Activated CD8-positive, alpha-beta T cell treated with anti-CD3 and anti-CD28 coated beads for 36 hours (primary cell): ENCODE data around the gene PIK3CB. TPM values are rescaled to one million over a fixed set of nuclear protein-coding genes. Genes with fewer than 3 reads are reported as not detected.

Experiments used
- ATAC-seq: fragments of 200-7000 bp; cut with Tn5 transposase; one replicate; pipeline ENCODE4 v1.10.0; 2021; ENCODE audit warnings: mild to moderate bottlenecking, moderate library complexity
- CTCF ChIA-PET: fragments of 350-600 bp; sonication (Branson Sonifier 250); formaldehyde crosslinking; loops from one replicate; lab custom pipeline; 2021; ENCODE audit warnings: antibody characterized with exemption; lab: Charles Lee
- POLR2A ChIA-PET: fragments of 350-600 bp; sonication (Branson Sonifier 250); formaldehyde crosslinking; loops from one replicate; lab custom pipeline; 2021; ENCODE audit warnings: antibody characterized with exemption; lab: Charles Lee
- DNase-seq: peaks from one replicate; pipeline ENCODE4 v3.0.0-alpha.2; 2020
- H3K27ac Mint-ChIP-seq: one replicate; pipeline ENCODE4 v1.8.0; 2021; ENCODE audit warnings: mild to moderate bottlenecking, mixed read lengths
- H3K27me3 Mint-ChIP-seq: one replicate; pipeline ENCODE4 v1.8.0; 2021; ENCODE audit warnings: mixed read lengths
- H3K36me3 Mint-ChIP-seq: one replicate; pipeline ENCODE4 v1.8.0; 2021; ENCODE audit warnings: low read depth, mixed read lengths
- H3K4me1 Mint-ChIP-seq: one replicate; pipeline ENCODE4 v1.8.0; 2021; ENCODE audit warnings: low read depth, mixed read lengths
- H3K4me3 Mint-ChIP-seq: one replicate; pipeline ENCODE4 v1.8.0; 2021; ENCODE audit warnings: mild to moderate bottlenecking, moderate library complexity, mixed read lengths
- H3K9me3 Mint-ChIP-seq: one replicate; pipeline ENCODE4 v1.8.0; 2021; ENCODE audit warnings: mixed read lengths
- intact Hi-C: fragments of 100-400 bp; cut with micrococcal nuclease; formaldehyde crosslinking; loops from one replicate; pipeline ENCODE4 v1.10.0; 2022
- total RNA-seq, 2 experiments: library from RNA; stranded (reverse); gene quantifications; one replicate each; pipeline ENCODE4 v1.2.3, GENCODE V29; 2021
- TF ChIP-seq, protein P1 (sequence below): fragments of 200-600 bp; IDR thresholded peaks from one replicate; pipeline ENCODE4 v1.8.0; 2022; ENCODE audit warnings: antibody characterized with exemption, mild to moderate bottlenecking

Gene PIK3CB
- total RNA-seq, 2 experiments from 2014 or later, result 12.4 to 13.4 TPM

DNA sequence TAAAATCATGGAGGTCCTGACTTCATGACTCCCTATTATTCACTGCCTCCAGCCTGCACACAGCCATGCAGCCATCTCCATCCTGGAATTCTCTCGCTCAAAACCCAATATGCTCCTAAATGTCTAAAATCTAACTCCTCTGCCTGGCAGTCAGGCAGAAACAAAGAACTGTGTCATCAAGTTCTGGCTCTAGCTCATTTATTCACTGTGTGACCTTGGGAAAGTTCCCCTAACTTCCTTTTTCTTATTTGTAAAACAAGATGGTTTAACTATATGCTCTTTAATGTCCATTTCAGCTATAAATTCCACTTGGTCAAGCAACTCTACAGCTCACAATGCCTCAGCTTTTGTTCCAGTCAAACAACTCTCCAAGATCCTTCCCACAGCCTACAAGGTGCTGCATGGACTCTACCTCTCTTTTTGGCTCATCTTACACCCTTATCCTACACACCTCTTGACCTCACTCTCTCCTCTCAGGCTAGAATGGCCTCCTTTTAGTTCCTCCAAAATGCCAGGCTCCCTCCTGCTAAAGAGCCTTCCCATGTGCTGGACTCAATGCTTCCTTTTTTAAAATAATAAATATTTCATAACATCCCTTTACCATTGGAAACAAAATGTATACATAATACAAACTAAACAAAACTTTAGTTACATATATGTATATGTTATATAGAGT is 16.4 kb downstream of the PIK3CB start:
- no peak overlapping the region for H3K27ac Mint-ChIP-seq
- H3K4me1 Mint-ChIP-seq, result peaks cover 29% of the 10 kb centered on the region

DNA sequence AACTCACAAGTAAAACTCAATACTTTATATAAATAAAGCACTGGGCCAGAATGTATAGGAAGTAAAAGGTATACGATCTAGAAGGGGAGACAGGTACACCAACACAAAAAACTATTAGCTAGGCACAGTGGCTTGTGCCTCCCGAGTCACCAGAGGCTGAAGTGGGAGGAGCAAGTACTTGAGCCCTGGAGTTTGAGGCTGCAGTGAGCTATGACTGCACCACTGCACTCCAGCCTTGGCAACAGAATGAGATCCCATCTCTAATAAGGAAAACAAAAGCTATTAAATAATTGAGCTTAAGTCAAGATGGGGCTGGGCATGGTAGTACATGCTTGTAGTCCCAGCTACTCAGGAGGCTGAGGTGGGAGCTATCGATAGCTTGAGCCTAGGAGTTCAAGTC is 17.0 kb downstream of the PIK3CB start:
- Mint-ChIP-seq H3K36me3 (peaks cover 4% of the 10 kb centered on the region), H3K27me3 (no peaks in the 10 kb centered on the region), H3K27ac (no peak overlapping the region), H3K4me1 (peaks cover 29% of the 10 kb centered on the region), H3K9me3 (no peaks in the 10 kb centered on the region), H3K4me3 (no peak overlapping the region)
- no peak for DNase-seq
- ChIA-PET POLR2A (interaction anchor here (0.6 kb wide), 1 partner anchor 21 kb away, joined by 4 read pairs; no protein-coding TSS in a partner anchor), CTCF (interaction anchor here (1.4 to 1.5 kb wide), 2 partner anchors 78 to 98 kb away, joined by 4 to 7 read pairs; no protein-coding TSS in a partner anchor)
- intact Hi-C loops, result no loop called here
- TF ChIP-seq, protein P1, sequence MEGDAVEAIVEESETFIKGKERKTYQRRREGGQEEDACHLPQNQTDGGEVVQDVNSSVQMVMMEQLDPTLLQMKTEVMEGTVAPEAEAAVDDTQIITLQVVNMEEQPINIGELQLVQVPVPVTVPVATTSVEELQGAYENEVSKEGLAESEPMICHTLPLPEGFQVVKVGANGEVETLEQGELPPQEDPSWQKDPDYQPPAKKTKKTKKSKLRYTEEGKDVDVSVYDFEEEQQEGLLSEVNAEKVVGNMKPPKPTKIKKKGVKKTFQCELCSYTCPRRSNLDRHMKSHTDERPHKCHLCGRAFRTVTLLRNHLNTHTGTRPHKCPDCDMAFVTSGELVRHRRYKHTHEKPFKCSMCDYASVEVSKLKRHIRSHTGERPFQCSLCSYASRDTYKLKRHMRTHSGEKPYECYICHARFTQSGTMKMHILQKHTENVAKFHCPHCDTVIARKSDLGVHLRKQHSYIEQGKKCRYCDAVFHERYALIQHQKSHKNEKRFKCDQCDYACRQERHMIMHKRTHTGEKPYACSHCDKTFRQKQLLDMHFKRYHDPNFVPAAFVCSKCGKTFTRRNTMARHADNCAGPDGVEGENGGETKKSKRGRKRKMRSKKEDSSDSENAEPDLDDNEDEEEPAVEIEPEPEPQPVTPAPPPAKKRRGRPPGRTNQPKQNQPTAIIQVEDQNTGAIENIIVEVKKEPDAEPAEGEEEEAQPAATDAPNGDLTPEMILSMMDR, result no peak
- no peak for ATAC-seq

More for the DNA sequence above, 16.4 kb downstream of the PIK3CB start:
- H3K27me3 Mint-ChIP-seq, result no peaks in the 10 kb centered on the region
- no peaks in the 10 kb centered on the region for H3K9me3 Mint-ChIP-seq
- TF ChIP-seq, protein P1, result no peak
- intact Hi-C loops, result no loop called here
- CTCF ChIA-PET, result interaction anchor here (1.4 to 1.5 kb wide), 2 partner anchors 77 to 97 kb away, joined by 4 to 7 read pairs; no protein-coding TSS in a partner anchor
- no peak overlapping the region for H3K4me3 Mint-ChIP-seq
- DNase-seq (no peak), ATAC-seq (no peak)
- POLR2A ChIA-PET, result no interaction called here
- peaks cover 4% of the 10 kb centered on the region for H3K36me3 Mint-ChIP-seq

DNA sequence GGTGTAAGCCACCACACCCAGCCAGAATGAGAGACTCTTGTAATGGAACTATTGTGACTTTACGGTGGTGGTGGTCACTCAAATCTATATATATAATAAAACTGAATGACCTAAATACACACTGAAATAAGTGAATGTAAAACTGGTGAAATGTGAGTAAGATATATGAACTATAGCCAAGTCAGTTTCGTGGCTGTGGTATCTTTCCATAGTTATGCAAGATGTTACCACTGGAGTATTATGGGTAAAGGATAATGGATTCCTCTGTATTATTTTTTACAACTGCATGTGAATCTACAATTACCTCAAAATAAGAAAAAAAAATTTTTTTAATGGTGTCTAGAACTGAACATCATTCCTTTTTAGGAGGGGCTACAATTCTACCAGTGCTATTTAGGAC is 21.9 kb downstream of the PIK3CB start:
- intact Hi-C loops, result no loop called here
- Mint-ChIP-seq H3K4me1 (peaks cover 24% of the 10 kb centered on the region), H3K9me3 (no peaks in the 10 kb centered on the region), H3K27me3 (no peaks in the 10 kb centered on the region), H3K36me3 (peaks cover 2% of the 10 kb centered on the region), H3K27ac (no peak overlapping the region), H3K4me3 (no peak overlapping the region)
- TF ChIP-seq, protein P1, result no peak
- no peak for ATAC-seq
- CTCF ChIA-PET, result no interaction called here
- POLR2A ChIA-PET, result interaction anchor here (0.7 kb wide), 1 partner anchor 40 kb away, joined by 3 read pairs; no protein-coding TSS in a partner anchor
- DNase-seq, result no peak

DNA sequence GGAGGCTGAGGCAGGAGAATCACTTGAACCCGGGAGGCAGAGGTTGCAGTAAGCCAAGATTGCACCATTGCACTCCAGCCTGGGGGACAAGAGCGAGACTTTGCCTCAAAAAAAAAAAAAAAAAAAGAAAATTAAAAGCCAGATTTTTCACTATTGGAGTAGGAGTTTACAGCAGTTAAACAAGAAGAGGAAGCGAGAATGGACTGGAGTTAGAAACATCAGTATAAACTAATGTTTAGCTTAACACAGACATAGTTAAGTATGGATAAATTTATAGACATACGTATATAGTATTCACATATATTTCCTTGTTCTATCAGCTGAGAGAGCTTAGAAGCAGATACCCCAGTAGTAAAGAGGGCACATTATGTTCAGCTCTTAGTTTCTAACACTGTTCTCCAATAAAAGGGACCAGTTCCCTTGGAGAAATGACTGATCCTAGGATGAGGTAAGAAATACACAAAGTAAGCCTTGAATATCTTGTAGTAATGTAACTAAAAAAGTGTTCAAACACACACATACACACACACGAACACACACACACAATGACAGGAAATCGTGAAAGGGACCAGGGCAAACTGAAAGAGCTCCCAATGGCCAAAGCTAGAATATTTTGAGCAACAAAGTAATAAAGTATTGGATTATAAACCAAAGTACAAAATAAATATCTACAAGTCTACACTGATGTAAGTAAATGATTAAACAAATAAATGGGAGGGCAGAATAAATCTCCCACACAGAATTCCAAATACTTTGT is 25.1 kb downstream of the PIK3CB start:
- no peak for ATAC-seq
- Mint-ChIP-seq H3K9me3 (no peaks in the 10 kb centered on the region), H3K27ac (no peak overlapping the region), H3K36me3 (peaks cover 7% of the 10 kb centered on the region), H3K4me1 (peaks cover 14% of the 10 kb centered on the region), H3K27me3 (no peaks in the 10 kb centered on the region), H3K4me3 (no peak overlapping the region)
- intact Hi-C loops, result no loop called here
- CTCF ChIA-PET, result interaction anchor here (1.2 kb wide), 1 partner anchor 106 kb away, joined by 3 read pairs; no protein-coding TSS in a partner anchor
- TF ChIP-seq, protein P1, result no peak
- POLR2A ChIA-PET, result interaction anchor here (0.5 to 1.1 kb wide), 3 partner anchors 13 to 57 kb away, joined by 3 to 4 read pairs (median 3); no protein-coding TSS in a partner anchor
- no peak for DNase-seq
